ENCODE results near the gene TMEM114. TPM values are rescaled to one million over a fixed set of nuclear protein-coding genes. Genes with fewer than 3 reads are reported as not detected.

The TMEM114 gene
- total RNA-seq, 1 donor = not detected

DNA sequence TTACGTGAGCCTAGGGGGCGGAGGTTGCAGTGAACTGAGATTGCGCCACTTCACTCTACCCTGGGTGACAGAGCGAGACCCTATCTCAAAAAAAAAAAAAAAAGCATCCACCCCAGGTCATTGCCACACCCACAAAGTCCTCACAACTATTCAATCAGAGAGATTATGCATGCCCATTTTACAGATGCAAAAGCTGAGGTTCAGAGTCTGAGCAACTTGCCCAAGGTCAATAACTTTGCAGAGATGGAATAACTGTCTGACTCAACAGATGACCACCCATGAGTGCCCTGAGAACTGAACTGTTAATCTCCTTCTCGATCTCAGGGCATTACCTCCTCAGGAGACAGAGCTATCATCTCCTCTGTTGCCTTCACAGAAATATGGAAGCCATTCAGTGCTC is 5.5 kb upstream of the TMEM114 start:
- TF ChIP-seq, protein P1, sequence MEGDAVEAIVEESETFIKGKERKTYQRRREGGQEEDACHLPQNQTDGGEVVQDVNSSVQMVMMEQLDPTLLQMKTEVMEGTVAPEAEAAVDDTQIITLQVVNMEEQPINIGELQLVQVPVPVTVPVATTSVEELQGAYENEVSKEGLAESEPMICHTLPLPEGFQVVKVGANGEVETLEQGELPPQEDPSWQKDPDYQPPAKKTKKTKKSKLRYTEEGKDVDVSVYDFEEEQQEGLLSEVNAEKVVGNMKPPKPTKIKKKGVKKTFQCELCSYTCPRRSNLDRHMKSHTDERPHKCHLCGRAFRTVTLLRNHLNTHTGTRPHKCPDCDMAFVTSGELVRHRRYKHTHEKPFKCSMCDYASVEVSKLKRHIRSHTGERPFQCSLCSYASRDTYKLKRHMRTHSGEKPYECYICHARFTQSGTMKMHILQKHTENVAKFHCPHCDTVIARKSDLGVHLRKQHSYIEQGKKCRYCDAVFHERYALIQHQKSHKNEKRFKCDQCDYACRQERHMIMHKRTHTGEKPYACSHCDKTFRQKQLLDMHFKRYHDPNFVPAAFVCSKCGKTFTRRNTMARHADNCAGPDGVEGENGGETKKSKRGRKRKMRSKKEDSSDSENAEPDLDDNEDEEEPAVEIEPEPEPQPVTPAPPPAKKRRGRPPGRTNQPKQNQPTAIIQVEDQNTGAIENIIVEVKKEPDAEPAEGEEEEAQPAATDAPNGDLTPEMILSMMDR (IDR thresholded peaks at IDR 0.05; ENCODE audit: insufficient read depth, low read depth, low read length) = no peak
- no peak overlapping the region for H3K4me3 ChIP-seq (ENCODE audit: low read depth, low read length)
- no peak for DNase-seq (ENCODE audit: low read depth)

- TF ChIP-seq, protein P1 (IDR thresholded peaks at IDR 0.05; ENCODE audit: insufficient read depth, low read depth, low read length) = no peak
- no peak for DNase-seq (ENCODE audit: low read depth)
- no peak overlapping the region for H3K4me3 ChIP-seq (ENCODE audit: low read depth, low read length)
Observed at GRCh38 chr16:8594149-8594666, 3.9 kb upstream of the TMEM114 start.

GRCh38 chr16:8591451-8591850 is 1.1 kb upstream of the TMEM114 start:
- TF ChIP-seq, protein P1 (IDR thresholded peaks at IDR 0.05; ENCODE audit: insufficient read depth, low read depth, low read length) = no peak

GRCh38 chr16:8590811-8591210 is 500 bp upstream of the TMEM114 start:
- DNase-seq (ENCODE audit: low read depth) = no peak
- TF ChIP-seq, protein P1 (IDR thresholded peaks at IDR 0.05; ENCODE audit: insufficient read depth, low read depth, low read length) = no peak
- H3K4me3 ChIP-seq (ENCODE audit: low read depth, low read length) = no peak overlapping the region

More at GRCh38 chr16:8591451-8591850, 1.1 kb upstream of the TMEM114 start:
- DNase-seq (ENCODE audit: low read depth) = no peak
- no peak overlapping the region for H3K4me3 ChIP-seq (ENCODE audit: low read depth, low read length)

DNA sequence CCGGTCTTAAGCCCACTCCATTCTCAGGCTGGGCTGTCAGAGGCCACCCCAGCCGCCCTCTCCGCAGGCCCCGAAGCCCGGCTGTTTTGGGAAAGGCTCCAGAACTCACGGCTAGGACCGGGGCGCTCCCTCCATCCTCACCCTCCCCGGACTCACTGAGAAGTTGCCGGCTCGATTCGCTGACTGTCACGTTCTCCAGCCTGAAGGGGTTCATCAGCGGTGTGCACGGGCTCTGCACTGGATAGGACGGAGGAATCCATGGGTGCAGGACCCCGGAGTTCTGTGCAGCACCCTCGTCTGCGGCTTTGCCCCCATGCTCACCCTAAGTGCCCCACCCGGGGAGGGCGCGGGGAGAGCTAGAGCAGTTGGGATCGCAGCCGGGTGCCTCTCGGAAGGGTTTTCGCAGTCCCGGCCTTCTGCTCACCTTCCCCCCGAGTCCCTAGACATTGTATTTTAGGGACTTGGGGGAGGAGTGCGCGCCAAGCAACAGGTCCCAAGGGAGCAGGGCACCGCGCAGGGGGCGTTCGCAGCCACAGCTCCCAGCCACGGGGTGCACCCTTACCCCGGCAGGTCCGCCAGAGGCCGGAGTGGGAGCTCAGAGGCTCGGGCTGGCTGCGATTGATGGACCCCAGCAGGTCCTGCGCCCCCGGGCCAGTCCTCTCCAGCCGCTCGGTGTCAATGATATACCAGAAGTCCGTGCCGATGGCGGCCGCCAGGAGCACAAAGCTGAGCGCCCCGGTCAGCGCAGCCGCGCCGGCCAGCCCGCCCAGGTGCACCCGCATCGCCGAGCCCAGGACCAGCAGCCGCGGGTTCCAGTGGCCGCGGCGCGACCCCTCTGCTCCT is 1.0 kb downstream of the TMEM114 start:
- no peak for DNase-seq (ENCODE audit: low read depth)
- TF ChIP-seq, protein P1 (IDR thresholded peaks at IDR 0.05; ENCODE audit: insufficient read depth, low read depth, low read length) = no peak
- no peak overlapping the region for H3K4me3 ChIP-seq (ENCODE audit: low read depth, low read length)

- H3K4me3 ChIP-seq (ENCODE audit: low read depth, low read length) = no peak overlapping the region
- TF ChIP-seq, protein P1 (IDR thresholded peaks at IDR 0.05; ENCODE audit: insufficient read depth, low read depth, low read length) = no peak
- DNase-seq (ENCODE audit: low read depth) = no peak
Observed at GRCh38 chr16:8588682-8589056, 1.6 kb downstream of the TMEM114 start.

Data from fibroblast of villous mesenchyme (primary cell).